HEK293T (cell line): ENCODE data around the gene DUSP6.

ENCODE experiments used
- CTCF ChIA-PET: fragments of 350-600 bp; formaldehyde crosslinking; extraction: SDS; loops from one replicate; lab custom pipeline; 2021; ENCODE audit warnings: antibody characterized with exemption, inconsistent platforms; lab: Yijun Ruan, JAX
- POLR2A ChIA-PET: fragments of 350-600 bp; formaldehyde crosslinking; extraction: SDS; loops from one replicate; lab custom pipeline; 2020; ENCODE audit warnings: antibody characterized with exemption, inconsistent platforms; lab: Yijun Ruan, JAX
- DNase-seq: peaks from one replicate; pipeline ENCODE4 v3.0.0; 2012; ENCODE audit warnings: mixed read lengths; ENCODE audit errors: extremely low spot score
- ARNT ChIP-seq: fragments of 450-650 bp; IDR thresholded peaks from 2 replicates; pipeline ENCODE4 v1.6.1; 2017; ENCODE audit warnings: mild to moderate bottlenecking
- BHLHE40 ChIP-seq: fragments of 450-650 bp; IDR thresholded peaks from 2 replicates; pipeline ENCODE4 v1.6.1; 2016; ENCODE audit warnings: mild to moderate bottlenecking, moderate library complexity, borderline replicate concordance
- CTBP1 ChIP-seq: fragments of 450-650 bp; IDR thresholded peaks from 2 replicates; pipeline ENCODE4 v1.6.1; 2016; ENCODE audit warnings: borderline replicate concordance
- ELF4 ChIP-seq: fragments of 450-650 bp; IDR thresholded peaks from 2 replicates; pipeline ENCODE4 v1.6.1; 2017; ENCODE audit warnings: antibody characterized with exemption
- FOXA1 ChIP-seq: fragments of 450-650 bp; IDR thresholded peaks from 2 replicates; pipeline ENCODE4 v1.6.1; 2016; ENCODE audit warnings: mild to moderate bottlenecking
- FOXK2 ChIP-seq: fragments of 450-650 bp; IDR thresholded peaks from 2 replicates; pipeline ENCODE4 v1.6.1; 2016; ENCODE audit warnings: mild to moderate bottlenecking
- FOXM1 ChIP-seq: fragments of 450-650 bp; IDR thresholded peaks from 2 replicates; pipeline ENCODE4 v1.6.1; 2017; ENCODE audit warnings: mild to moderate bottlenecking, borderline replicate concordance
- HDGF ChIP-seq: fragments of 450-650 bp; IDR thresholded peaks from 2 replicates; pipeline ENCODE4 v1.6.1; 2017; ENCODE audit warnings: antibody characterized with exemption, borderline replicate concordance
- L3MBTL2 ChIP-seq: fragments of 450-650 bp; conservative IDR thresholded peaks from 2 replicates; pipeline ENCODE4 v1.6.1; 2016; ENCODE audit warnings: mild to moderate bottlenecking
- LEF1 ChIP-seq: fragments of 450-650 bp; IDR thresholded peaks from 2 replicates; pipeline ENCODE4 v1.6.1; 2017; ENCODE audit warnings: mild to moderate bottlenecking, borderline replicate concordance
- NFRKB ChIP-seq: fragments of 450-650 bp; IDR thresholded peaks from 2 replicates; pipeline ENCODE4 v1.6.1; 2016; ENCODE audit warnings: mild to moderate bottlenecking, moderate library complexity
- SP1 ChIP-seq: fragments of 450-650 bp; IDR thresholded peaks from 2 replicates; pipeline ENCODE4 v1.6.1; 2017
- SUZ12 ChIP-seq: fragments of 450-650 bp; IDR thresholded peaks from 2 replicates; pipeline ENCODE4 v1.6.1; 2016; ENCODE audit warnings: mild to moderate bottlenecking
- TARDBP ChIP-seq: fragments of 450-650 bp; IDR thresholded peaks from 2 replicates; pipeline ENCODE4 v1.6.1; 2016
- ZNF384 ChIP-seq: fragments of 450-650 bp; IDR thresholded peaks from 2 replicates; pipeline ENCODE4 v1.6.1; 2016
- TF ChIP-seq, protein P1 (sequence below): fragments of 450-650 bp; IDR thresholded peaks from 2 replicates; pipeline ENCODE4 v1.6.1; 2016

The DUSP6 gene

DNA sequence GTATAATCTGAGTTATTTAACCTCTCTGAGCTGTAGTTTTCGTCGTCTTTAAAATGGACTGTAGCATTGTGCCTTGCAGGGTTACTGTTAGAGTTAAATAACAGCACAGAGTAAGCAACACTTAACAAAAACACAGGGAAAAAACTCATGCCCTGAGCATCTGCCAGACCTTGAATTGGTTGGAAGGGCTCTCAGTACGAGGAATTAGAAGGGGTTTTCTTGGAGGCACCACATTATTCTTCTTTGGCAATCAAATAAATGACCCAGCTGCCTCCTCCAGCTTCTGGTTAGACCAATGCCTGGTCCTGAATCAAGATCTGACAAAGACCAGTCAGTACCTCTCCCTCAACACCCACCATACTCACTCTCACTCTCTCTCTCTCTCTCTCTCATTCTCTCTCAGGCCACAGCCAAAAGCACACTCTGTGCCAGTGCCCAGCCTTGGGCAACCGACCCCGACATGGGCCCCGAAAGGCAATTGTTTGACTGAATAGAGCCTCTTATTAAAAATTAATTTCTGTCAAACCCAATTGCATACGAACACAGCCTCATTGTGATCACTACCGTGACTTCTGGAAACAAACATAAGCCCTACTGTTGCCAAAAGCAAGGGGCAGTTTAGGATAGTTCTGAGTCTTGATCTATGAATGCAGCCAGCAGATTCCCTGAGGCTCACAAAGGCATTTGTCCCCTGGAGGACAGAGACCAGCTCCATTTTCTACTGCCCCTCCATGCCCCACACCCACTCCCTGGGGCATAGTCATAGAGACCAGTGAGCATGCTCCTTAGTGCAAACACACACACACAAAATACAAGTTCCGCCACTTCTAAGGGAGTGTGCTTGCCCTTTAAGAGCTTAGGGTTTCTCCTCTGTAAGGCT is 23.9 kb downstream of the DUSP6 start:
- no peak for DNase-seq
- TF ChIP-seq NFRKB, result no peak
- no peak for TF ChIP-seq ELF4
- no peak for TF ChIP-seq ZNF384
- no peak for TF ChIP-seq LEF1
- no peak for TF ChIP-seq FOXM1
- no peak for TF ChIP-seq HDGF
- ChIA-PET POLR2A (no interaction called here), CTCF (no interaction called here)

DNA sequence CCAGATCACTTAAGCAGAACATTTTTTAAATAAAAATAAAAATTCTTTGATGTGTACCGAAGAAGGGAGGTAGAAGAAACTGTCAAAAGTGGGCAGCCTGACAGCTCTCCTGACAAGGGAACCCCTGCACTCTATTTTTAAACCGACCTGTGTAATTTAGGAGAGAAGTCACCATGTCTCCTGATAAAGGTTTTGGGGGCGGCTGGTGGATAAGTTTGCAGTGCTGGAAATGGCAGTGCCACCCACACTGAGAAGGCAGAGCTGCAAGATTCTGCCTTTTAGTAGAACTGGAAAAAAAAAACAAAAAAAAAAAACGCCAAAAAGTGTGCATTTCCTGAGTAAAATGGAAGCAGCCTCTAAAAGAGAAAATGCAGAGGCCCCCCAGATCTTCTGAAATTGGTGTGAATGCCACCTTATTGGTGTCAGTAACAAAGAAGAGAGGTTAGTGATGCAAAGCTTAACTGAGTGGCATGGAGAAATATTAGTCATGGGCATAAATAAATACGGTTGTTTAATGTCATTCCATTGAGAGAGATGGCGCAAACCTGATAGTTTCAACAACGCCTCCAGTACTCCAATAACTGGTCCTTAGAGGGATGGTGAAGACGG is 24.7 kb downstream of the DUSP6 start:
- TF ChIP-seq HDGF (no peak), L3MBTL2 (no peak), FOXK2 (no peak), SUZ12 (no peak), ZNF384 (no peak), LEF1 (no peak), ELF4 (no peak), FOXA1 (no peak), TARDBP (no peak), ARNT (no peak), FOXM1 (no peak), NFRKB (no peak), BHLHE40 (no peak)
- TF ChIP-seq, protein P1, sequence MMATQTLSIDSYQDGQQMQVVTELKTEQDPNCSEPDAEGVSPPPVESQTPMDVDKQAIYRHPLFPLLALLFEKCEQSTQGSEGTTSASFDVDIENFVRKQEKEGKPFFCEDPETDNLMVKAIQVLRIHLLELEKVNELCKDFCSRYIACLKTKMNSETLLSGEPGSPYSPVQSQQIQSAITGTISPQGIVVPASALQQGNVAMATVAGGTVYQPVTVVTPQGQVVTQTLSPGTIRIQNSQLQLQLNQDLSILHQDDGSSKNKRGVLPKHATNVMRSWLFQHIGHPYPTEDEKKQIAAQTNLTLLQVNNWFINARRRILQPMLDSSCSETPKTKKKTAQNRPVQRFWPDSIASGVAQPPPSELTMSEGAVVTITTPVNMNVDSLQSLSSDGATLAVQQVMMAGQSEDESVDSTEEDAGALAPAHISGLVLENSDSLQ, result no peak
- DNase-seq, result no peak
- CTCF ChIA-PET, result no interaction called here
- POLR2A ChIA-PET, result no interaction called here

GRCh38 chr12:89326239-89327040 is 25.9 kb downstream of the DUSP6 start:
- TF ChIP-seq CTBP1 (no peak), LEF1 (no peak), FOXA1 (no peak), HDGF (no peak), NFRKB (no peak), L3MBTL2 (no peak), ELF4 (no peak), BHLHE40 (no peak), TARDBP (no peak), SP1 (no peak)
- TF ChIP-seq, protein P1, result no peak
- CTCF ChIA-PET, result no interaction called here

DNA sequence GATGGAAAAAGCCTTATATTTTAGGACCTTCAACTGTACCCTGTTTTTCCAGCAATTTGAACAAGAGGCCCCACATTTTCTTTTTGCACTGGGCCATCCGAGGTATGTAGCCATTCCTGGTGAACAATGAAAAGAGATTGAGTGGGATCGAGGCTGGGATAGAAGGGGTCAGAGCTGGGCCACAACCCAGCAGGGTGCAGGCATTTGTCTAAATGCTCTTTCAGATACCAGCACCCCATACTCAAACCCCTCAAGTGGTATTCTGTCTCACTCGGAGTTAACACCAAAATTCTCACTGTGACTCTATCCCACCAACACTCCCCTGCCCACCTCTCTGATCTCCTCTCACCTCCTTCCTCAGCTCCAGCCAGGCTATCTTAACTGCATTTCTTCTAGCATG is 26.8 kb downstream of the DUSP6 start:
- no peak for DNase-seq
- TF ChIP-seq FOXA1 (no peak), ZNF384 (no peak), LEF1 (no peak), L3MBTL2 (no peak), BHLHE40 (no peak), TARDBP (no peak), SP1 (no peak), FOXM1 (no peak), HDGF (no peak), FOXK2 (no peak), CTBP1 (no peak), ARNT (no peak), ELF4 (no peak), SUZ12 (no peak), NFRKB (no peak)
- TF ChIP-seq, protein P1, result no peak
- ChIA-PET POLR2A (no interaction called here), CTCF (no interaction called here)

More at GRCh38 chr12:89326239-89327040, 25.9 kb downstream of the DUSP6 start:
- no peak for DNase-seq
- POLR2A ChIA-PET, result no interaction called here

DNA sequence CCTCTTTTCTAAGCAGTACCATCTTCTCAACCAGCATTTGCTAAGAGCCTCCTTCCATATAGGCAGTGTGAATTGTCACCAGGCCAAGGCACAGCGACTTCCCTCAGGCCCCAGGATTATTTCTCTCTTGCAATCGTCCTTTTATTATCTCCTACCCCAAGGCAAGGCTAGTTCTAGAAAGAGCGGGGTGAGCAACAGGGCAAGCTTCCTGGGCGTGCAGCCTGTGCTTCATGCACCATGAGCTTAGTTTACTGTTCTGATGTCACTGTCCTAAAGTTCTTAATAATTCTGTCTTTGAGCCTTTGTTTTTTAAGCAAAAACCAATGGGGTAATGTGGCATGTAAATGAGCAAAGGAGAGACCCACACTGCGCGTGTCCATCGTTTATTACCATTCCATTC is 27.9 kb downstream of the DUSP6 start:
- ChIA-PET CTCF (no interaction called here), POLR2A (no interaction called here)
- no peak for DNase-seq
- TF ChIP-seq TARDBP, result no peak
- no peak for TF ChIP-seq SUZ12
- TF ChIP-seq ARNT, result no peak
- no peak for TF ChIP-seq FOXM1
